NCI-H774 (cell line): Measurements from ENCODE around the gene SLC7A7.
A peak's percentile ranks its signal among the peaks of the same experiment; 100 is the strongest.
"Not testable (repeated sequence)": the region's sequence is repeated elsewhere in the genome, so short reads cannot be mapped to it uniquely, and the experiment has no call there.

Experiments used
- DNase-seq: peaks from one replicate; lab custom pipeline; 2025; lab: John Stamatoyannopoulos, UW

The SLC7A7 gene

GRCh38 chr14:22814941-22815713, at the start of gene SLC7A7:
Gene SLC7A7, minus strand, starts transcription at chr14:22815435. Its CDS starts 2,037 bp downstream, at chr14:22813398.
- no peak for DNase-seq

DNA sequence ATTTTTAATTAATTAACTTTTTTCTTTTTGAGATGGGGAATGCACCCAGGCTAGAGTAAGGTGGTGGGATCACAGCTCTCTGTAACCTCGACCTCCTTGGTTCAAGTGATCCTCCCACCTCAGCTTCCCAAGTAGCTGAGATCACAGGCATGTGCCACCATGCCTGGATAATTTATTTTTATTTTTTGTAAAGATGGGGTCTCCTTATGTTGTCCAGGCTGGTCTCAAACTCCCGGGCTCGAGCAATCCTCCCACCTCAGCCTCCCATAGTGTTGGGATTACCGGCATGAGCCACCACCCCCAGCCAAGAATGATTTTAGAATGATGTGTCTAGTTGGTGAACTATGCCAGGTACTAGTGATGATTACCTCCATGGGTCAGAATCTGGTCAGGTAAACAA, 49.7 kb upstream of the SLC7A7 start:
- no peak for DNase-seq

DNA sequence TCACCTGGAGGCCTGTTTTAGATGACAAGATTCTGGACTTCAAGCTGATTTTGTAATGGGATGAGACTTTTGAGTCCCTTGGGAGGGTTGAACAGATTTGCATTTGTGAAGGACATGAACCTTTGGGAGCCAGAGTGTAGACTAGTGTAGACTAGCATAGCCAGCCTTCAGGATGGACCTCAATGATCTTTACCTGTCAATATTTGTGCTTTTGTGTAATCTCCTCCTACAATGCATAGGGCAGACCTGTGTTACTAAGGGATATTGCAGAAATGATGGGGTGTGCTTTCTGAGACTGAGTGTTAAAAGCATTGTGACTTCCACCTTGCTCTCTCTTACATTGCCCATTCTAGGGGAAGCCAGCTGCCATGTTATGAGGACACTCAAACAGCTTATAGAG, 46.4 kb upstream of the SLC7A7 start:
- no peak for DNase-seq

- DNase-seq: not testable (repeated sequence)
Observed at GRCh38 chr14:22860377-22860776, 45.1 kb upstream of the SLC7A7 start.

GRCh38 chr14:22856428-22856827, 41.2 kb upstream of the SLC7A7 start:
- DNase-seq: no peak

- DNase-seq: no peak
Observed at GRCh38 chr14:22854963-22855724, 39.9 kb upstream of the SLC7A7 start.

DNA sequence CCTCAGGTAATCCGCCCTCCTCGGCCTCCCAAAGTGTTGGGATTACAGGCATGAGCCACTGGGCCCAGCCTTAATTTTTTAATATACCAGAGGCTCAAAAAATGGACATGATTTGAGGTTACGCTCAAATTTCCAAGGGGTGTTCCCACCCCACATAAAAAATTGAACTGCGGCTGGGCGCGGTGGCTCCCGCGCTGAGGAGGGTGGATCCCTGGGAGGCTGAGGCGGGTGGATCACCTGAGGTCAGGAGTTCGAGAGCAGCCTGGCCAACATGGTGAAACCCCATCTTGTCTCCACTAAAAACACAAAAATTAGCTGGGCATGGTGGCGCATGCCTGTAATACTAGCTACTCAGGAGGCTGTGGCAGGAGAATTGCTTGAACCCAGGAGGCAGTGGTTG, 39.1 kb upstream of the SLC7A7 start:
- not testable (repeated sequence) for DNase-seq

DNA sequence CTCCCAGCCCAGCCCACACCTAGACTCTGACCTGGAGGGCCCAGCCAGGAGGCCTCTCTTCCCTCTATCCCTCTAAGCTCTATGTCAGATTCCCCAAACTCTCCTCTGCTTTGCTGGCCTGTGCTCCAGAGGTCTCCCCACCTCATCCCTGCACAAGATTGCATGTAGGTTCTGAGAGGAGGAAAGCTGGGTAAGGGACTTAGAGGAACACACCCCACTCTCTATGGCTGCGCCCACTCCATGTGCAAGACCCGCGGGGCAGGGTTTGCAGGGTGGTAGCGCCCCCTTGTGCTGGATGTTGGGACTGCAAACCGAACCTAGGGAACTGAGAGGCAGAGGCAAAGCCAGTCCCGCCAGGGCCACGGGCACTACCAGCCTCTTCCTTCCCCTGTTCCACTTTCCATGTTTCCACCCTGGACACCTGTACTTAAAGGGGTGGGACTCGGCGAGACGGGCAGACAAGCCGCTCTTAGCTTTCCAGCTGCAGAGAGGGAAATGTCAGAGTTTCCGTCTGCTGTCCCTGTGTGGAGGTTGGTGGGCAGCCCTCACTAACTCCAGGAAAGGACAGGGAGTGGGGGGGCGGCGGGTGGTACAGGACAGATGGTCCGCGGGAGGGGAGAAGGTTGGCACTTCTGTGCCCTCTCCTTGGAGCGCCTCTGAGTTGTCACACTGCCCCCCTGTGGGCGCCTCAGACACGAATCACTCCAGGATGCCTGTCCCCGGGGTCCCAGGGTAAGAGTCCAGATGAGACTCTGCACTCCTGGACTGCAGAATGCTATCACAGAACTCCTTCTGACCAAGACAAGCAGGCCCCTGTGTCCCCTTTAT, 37.9 kb upstream of the SLC7A7 start:
- DNase-seq: peak; percentile 57

GRCh38 chr14:22852599-22852939, 37.3 kb upstream of the SLC7A7 start:
- no peak for DNase-seq

GRCh38 chr14:22852178-22852577, 36.9 kb upstream of the SLC7A7 start:
- not testable (repeated sequence) for DNase-seq

DNA sequence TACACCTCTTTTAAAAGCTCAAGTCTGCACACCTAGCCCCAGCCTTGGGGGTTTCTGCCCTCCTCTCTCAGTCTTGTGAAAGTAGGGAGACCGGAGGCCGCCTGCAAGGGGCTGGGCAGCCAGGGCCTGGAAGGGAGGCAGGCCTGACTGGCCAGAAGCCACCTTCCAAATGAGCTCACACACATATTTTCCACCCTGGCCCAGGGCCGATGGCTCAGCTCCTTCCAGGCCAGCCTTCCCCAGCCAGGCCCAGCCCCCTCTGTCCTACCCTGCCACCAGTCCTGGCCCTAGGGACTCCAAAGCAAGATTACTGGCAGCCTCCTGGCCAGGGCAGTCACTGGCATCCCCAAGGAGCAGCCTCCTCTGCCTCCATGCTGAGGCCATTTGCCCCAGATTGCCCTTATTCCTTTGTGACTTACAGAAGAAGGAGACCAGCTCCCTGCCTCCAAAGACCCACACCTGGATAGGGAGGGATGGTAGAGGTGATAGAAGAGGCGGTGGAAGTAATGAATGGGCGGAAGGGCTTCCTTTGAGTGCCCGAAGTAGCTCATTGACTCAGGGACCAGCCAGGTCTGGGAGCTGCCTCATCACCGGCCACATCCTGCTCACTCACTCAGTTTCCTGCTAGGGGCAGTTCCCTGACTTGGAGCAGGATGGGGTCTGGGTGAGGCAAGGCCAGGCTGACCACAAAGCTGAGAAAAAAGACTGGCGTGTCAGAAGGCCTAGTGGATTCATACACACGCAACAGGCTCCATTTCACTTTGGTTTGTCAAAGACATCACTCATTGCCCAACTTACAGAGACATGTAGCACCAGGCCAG, 35.9 kb upstream of the SLC7A7 start:
- no peak for DNase-seq

- no peak for DNase-seq
Observed at GRCh38 chr14:22849212-22849819, 34.1 kb upstream of the SLC7A7 start.

DNA sequence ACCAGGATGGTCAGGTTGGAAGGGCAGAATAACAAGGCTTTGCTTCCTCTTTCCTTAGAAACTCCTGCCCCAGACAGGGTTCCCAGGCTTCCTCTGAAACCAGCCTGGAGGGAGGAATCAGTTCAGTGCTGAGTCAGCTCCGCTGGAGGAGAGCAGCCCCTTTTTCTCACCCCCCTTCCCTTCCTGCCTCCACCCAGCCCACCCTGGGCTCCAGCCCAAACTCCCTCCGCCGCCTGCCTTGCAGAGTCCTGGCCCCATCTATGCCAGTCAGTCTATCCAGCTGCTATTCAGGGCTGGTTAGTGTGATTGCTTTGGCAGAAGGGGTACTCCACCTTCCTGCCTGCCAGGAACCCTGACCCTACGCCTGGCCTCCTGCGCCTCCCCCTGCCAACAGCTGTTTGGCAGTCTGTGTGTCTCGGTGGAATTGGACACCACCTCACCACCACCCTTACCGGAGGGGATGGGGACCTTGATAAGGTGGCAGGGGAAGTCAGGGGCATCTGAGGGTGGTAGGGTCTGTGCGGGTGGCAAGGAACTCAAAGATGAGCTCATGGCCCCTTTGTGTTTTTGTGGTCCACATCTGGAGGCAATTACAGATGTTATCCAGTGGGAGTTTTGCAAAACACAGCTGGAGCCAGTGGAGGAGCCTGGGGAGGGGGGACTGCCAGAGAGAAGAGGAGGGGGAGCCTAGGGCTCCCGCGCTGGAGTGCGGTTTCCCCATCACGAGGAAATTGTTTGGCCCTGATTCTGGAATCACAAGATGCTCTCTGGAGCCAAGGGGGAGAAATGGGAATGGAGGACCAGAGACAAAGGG, 33.3 kb upstream of the SLC7A7 start:
- DNase-seq: no peak

DNA sequence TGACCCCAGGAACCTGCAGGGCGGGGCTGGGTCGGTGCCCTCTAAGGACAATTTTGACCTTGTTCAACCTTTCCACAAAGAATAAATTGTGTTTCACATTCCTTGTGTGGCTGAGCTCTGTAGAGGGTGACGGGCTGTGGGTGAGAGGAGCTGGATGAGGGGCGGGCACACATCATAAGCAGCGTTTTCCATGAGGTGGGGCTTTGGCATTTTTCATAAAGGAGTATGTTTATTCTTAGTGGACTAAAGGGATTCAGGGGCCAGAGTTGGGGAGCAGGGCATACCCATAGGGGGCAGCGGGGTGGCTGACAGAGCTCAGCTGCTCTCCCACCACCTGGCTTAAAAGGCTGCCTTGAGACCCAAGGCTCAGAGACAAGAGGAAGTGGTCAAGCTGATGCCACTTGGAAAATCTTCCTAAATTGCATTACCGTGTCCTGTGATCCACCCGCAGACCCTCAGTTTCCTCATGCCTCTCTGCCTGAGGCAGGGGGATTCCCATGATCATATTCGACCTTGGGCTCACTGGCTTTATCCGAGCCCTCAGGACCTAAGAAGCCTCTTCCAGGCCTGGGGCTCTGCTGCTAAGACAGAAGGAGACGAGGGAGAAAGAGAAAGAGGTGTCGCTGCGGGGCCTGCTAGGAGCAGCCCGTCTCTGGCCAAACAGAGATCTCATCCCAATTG, 32.6 kb upstream of the SLC7A7 start:
- no peak for DNase-seq

DNA sequence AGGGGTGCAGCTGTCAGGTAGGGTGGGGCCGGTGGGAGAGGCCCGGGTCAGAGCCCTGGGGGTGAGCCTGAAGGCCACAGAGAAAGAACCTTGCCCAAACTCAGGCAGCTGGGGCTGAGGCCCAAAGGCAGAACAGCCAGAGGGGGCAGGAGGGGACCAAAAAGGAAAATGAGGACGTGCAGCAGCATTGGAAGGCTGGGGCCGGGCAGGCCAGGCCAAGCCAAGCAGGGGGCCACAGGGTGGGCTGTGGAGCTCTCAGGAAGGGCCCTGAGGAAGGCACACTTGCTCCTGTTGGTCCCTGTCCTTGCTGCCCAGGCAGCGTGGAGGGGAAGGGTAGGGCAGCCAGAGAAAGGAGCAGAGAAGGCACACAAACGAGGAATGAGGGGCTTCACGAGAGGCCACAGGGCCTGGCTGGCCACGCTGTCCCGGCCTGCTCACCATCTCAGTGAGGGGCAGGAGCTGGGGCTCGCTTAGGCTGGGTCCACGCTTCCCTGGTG, 31.6 kb upstream of the SLC7A7 start:
- DNase-seq: no peak

DNA sequence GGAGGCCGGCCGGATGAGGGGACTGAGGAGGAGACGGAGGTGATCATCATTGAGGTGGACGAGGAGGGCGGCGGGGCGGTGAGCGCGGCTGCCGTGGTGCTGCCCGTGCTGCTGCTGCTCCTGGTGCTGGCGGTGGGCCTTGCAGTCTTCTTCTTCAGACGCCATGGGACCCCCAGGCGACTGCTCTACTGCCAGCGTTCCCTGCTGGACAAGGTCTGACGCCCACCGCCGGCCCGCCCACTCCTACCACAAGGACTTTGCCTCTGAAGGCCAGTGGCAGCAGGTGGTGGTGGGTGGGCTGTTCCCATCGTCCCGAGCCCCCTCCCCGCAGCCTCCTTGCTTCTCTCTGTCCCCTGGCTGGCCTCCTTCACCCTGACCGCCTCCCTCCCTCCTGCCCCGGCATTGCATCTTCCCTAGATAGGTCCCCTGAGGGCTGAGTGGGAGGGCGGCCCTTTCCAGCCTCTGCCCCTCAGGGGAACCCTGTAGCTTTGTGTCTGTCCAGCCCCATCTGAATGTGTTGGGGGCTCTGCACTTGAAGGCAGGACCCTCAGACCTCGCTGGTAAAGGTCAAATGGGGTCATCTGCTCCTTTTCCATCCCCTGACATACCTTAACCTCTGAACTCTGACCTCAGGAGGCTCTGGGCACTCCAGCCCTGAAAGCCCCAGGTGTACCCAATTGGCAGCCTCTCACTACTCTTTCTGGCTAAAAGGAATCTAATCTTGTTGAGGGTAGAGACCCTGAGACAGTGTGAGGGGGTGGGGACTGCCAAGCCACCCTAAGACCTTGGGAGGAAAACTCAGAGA, 30.8 kb upstream of the SLC7A7 start:
- DNase-seq: no peak

GRCh38 chr14:22845103-22845394, 29.8 kb upstream of the SLC7A7 start:
- no peak for DNase-seq

- no peak for DNase-seq
Observed at GRCh38 chr14:22844221-22845102, 29.2 kb upstream of the SLC7A7 start.
